NT2/D1 (cell line): ENCODE results near the gene IFIT1.

ENCODE experiments used
- SUZ12 ChIP-seq: IDR thresholded peaks from 2 replicates; pipeline ENCODE4 v1.6.1; 2011; ENCODE audit not compliant: insufficient read length, insufficient read depth; ENCODE audit errors: extremely low read depth
- YY1 ChIP-seq: IDR thresholded peaks from 2 replicates; pipeline ENCODE4 v1.6.1; 2011; ENCODE audit not compliant: insufficient read length, insufficient read depth
- ZNF274 ChIP-seq: IDR thresholded peaks from 2 replicates; pipeline ENCODE4 v1.6.1; 2011; ENCODE audit warnings: mild to moderate bottlenecking, low read depth, low read length

- TF ChIP-seq ZNF274 (no peak), SUZ12 (no peak), YY1 (no peak)
Measured at GRCh38 chr10:89344156-89344555, 48.3 kb upstream of the IFIT1 start.
